Sigmoid colon (tissue), 7 donors: Measurements from ENCODE around the gene CYBC1. TPM values are rescaled to one million over a fixed set of nuclear protein-coding genes. Genes with fewer than 3 reads are reported as not detected.
"Not testable (repeated sequence)": the region's sequence is repeated elsewhere in the genome, so short reads cannot be mapped to it uniquely, and the experiment has no call there.

Source experiments
- DNase-seq: peaks from one replicate; pipeline ENCODE4 v3.0.0-alpha.2; 2019
- H3K27ac ChIP-seq, 4 donors: fragments of 200-600 bp; sonication (generic); one replicate each; pipeline ENCODE4 v1.5.1; 2016 to 2019; ENCODE audit warnings: mild to moderate bottlenecking in 1 of 4
- H3K27me3 ChIP-seq, 3 donors: fragments of 200-600 bp; sonication (generic); one replicate each; pipeline ENCODE4 v1.5.1; 2019; ENCODE audit warnings: mild to moderate bottlenecking in 1 of 3
- H3K36me3 ChIP-seq, 4 donors: fragments of 200-600 bp; sonication (generic); one replicate each; pipeline ENCODE4 v1.5.1; 2016 to 2019
- H3K4me1 ChIP-seq, 4 donors: fragments of 200-600 bp; sonication (generic); one replicate each; pipeline ENCODE4 v1.5.1; 2017 to 2019
- H3K4me3 ChIP-seq, 4 donors: fragments of 200-600 bp; sonication (generic); one replicate each; pipeline ENCODE4 v1.5.1; 2017 to 2019; ENCODE audit warnings: mild to moderate bottlenecking in 2 of 4, moderate library complexity in 1 of 4
- H3K9me3 ChIP-seq, 4 donors: fragments of 200-600 bp in 3 of 4; sonication (generic) in 3 of 4; one replicate each; pipeline versions ENCODE4 v1.5.1 to v1.6.1; 2013 to 2019
- EP300 ChIP-seq, 4 donors: sonication (generic); formaldehyde crosslinking; IDR thresholded peaks; one replicate each; pipeline ENCODE4 v1.6.1; 2017; ENCODE audit warnings: antibody characterized with exemption in 4 of 4
- POLR2A ChIP-seq, 2 donors: fragments of 450-650 bp; IDR thresholded peaks; one replicate each; pipeline ENCODE4 v1.6.1; 2016; ENCODE audit warnings: antibody characterized with exemption in 2 of 2, mild to moderate bottlenecking in 2 of 2, moderate library complexity in 2 of 2
- POLR2AphosphoS5 ChIP-seq, 4 donors: sonication (generic); formaldehyde crosslinking; IDR thresholded peaks; one replicate each; pipeline ENCODE4 v1.6.1; 2017; ENCODE audit warnings: antibody characterized with exemption in 4 of 4
- WGBS, 2 donors: extraction: QIAGEN DNeasy Blood & Tissue Kit; methylation state at CpG; one replicate each; pipeline ENCODE4 v1.1.7; 2013; 5-methylcytosine and 5-hydroxymethylcytosine counted together
- intact Hi-C: fragments of 100-400 bp; cut with DNase I; formaldehyde crosslinking; loops from one replicate; pipeline ENCODE4 v1.15.1; 2023
- polyA plus RNA-seq, 3 donors: library from polyadenylated mRNA; stranded (reverse); fragments of 200-250 nt; gene quantifications; one replicate each; pipeline ENCODE4 v1.2.3, GENCODE V29; 2013
- total RNA-seq, 4 donors: library from RNA; depleted of rRNA; stranded (reverse); fragments of >200 nt; gene quantifications; one replicate each; pipeline ENCODE4 v1.1.0, GENCODE V29; 2016
- TF ChIP-seq, protein P1 (sequence below), 4 experiments: fragments of 450-650 bp in 3 of 4; fragments of 200-600 bp in 1 of 4; IDR thresholded peaks; one replicate each; pipeline ENCODE4 v1.5.1; 2016 to 2019; ENCODE audit warnings: antibody characterized with exemption in 4 of 4, mild to moderate bottlenecking in 3 of 4, moderate library complexity in 2 of 4
- donor health status: healthy with polysubstance abuse.
- donor health status: Bipolar disorder and iron deficiency.
- donor health status: healthy.

The CYBC1 gene
- total and polyA plus RNA-seq, 7 donors = 22.8 to 116 (median 39.9) TPM

DNA sequence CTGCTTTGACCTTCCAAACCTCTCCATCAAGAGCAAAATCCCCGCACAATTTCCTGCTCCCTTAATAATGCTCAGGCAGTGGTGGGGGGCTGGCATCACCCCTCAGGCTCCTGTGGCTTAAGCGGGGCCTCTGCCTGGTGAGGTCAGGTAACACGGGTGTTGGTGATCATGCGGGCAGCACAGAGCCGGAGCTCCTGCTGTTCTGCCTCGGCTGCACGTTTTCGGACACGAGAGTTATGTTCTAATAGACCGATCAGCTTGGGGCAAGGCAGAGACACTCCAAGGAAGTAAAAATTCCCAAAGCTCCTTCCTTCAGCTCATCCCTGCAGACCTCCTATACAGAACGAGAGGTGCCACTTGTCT is 14.0 kb upstream of the CYBC1 start:
- no peak for DNase-seq
- no peak overlapping the region for H3K4me3 ChIP-seq
- H3K4me1 ChIP-seq = peaks cover 0 to 7% (median 3%) of the 10 kb centered on the region in 4 donors
- H3K27me3 ChIP-seq = no peaks in the 10 kb centered on the region
- peaks cover 12 to 97% (median 46%) of the 10 kb centered on the region in 4 donors for H3K36me3 ChIP-seq
- no peak for TF ChIP-seq POLR2AphosphoS5 (IDR thresholded peaks at IDR 0.05)
- no peak for TF ChIP-seq EP300 (IDR thresholded peaks at IDR 0.05)
- TF ChIP-seq, protein P1, sequence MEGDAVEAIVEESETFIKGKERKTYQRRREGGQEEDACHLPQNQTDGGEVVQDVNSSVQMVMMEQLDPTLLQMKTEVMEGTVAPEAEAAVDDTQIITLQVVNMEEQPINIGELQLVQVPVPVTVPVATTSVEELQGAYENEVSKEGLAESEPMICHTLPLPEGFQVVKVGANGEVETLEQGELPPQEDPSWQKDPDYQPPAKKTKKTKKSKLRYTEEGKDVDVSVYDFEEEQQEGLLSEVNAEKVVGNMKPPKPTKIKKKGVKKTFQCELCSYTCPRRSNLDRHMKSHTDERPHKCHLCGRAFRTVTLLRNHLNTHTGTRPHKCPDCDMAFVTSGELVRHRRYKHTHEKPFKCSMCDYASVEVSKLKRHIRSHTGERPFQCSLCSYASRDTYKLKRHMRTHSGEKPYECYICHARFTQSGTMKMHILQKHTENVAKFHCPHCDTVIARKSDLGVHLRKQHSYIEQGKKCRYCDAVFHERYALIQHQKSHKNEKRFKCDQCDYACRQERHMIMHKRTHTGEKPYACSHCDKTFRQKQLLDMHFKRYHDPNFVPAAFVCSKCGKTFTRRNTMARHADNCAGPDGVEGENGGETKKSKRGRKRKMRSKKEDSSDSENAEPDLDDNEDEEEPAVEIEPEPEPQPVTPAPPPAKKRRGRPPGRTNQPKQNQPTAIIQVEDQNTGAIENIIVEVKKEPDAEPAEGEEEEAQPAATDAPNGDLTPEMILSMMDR (IDR thresholded peaks at IDR 0.05) = no peak
- no peak for TF ChIP-seq POLR2A (IDR thresholded peaks at IDR 0.05)
- H3K9me3 ChIP-seq = no peaks in the 10 kb centered on the region
- intact Hi-C loops = no loop called here
- H3K27ac ChIP-seq = no peak overlapping the region
- 93 to 95% methylated on average over 11 of the region's 11 CpGs for WGBS, 2 donors

GRCh38 chr17:82463925-82464566 is 13.5 kb upstream of the CYBC1 start:
- 86 to 88% methylated on average over 7 of the region's 7 CpGs for WGBS, 2 donors
- Histone ChIP-seq H3K4me3 (no peak overlapping the region), H3K27me3 (no peaks in the 10 kb centered on the region), H3K36me3 (peaks cover 12 to 92% (median 44%) of the 10 kb centered on the region in 4 donors), H3K4me1 (peaks cover 0 to 12% (median 8%) of the 10 kb centered on the region in 4 donors), H3K9me3 (no peaks in the 10 kb centered on the region), H3K27ac (no peak overlapping the region)
- TF ChIP-seq, protein P1 (IDR thresholded peaks at IDR 0.05) = no peak
- TF ChIP-seq POLR2A (IDR thresholded peaks at IDR 0.05) (no peak), POLR2AphosphoS5 (IDR thresholded peaks at IDR 0.05) (no peak), EP300 (IDR thresholded peaks at IDR 0.05) (no peak)
- DNase-seq = no peak
- intact Hi-C loops = no loop called here

GRCh38 chr17:82463391-82463790 is 12.8 kb upstream of the CYBC1 start:
- TF ChIP-seq, protein P1 (IDR thresholded peaks at IDR 0.05) = no peak
- no peak for TF ChIP-seq POLR2AphosphoS5 (IDR thresholded peaks at IDR 0.05)
- TF ChIP-seq POLR2A (IDR thresholded peaks at IDR 0.05) = no peak
- no peak for TF ChIP-seq EP300 (IDR thresholded peaks at IDR 0.05)
- Histone ChIP-seq H3K36me3 (peaks cover 12 to 85% (median 42%) of the 10 kb centered on the region in 4 donors), H3K4me1 (peaks cover 0 to 12% (median 10%) of the 10 kb centered on the region in 4 donors), H3K9me3 (no peaks in the 10 kb centered on the region), H3K4me3 (no peak overlapping the region), H3K27me3 (no peaks in the 10 kb centered on the region), H3K27ac (no peak overlapping the region)
- intact Hi-C loops = no loop called here
- WGBS, 2 donors = 85 to 90% methylated on average over 6 of the region's 6 CpGs
- no peak for DNase-seq

DNA sequence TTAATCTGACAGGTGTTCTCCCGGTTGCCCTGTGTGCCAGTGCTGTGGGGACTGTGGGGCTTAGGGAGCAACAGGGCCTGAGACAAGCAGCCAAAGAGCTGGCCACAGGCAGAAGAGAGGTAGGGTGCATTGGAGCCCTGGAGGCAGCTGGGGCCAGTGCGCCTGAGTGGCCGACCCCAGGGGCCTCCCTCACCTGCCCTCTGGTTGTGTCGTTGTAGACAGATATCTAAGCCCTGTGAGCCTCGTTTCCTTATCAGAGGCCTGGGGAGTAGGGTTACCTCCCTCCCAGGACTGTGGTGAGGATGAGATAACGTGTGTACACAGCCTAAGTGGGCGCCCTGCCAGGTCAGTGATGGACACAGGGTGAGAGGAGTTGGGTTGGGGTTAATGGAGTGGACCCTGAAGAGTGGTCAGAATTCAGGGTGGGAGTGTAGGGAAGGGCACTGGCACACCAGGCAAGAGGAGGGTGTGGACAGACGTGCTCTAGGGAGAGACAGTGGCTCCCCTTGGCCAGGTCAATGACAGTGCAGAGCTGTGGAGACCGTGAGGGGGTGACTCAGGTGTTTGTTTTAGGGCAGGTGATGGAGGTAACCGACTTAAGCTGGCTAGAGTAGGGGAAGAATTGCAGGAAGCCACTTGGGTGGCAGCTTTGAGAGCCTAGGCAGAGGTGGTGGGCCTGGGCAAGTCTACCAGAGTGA is 11.4 kb upstream of the CYBC1 start:
- Histone ChIP-seq H3K4me3 (no peak overlapping the region), H3K9me3 (no peaks in the 10 kb centered on the region), H3K27me3 (no peaks in the 10 kb centered on the region), H3K36me3 (peaks cover 12 to 71% (median 41%) of the 10 kb centered on the region in 4 donors), H3K4me1 (peaks cover 0 to 21% (median 17%) of the 10 kb centered on the region in 4 donors), H3K27ac (no peak overlapping the region)
- TF ChIP-seq POLR2A (IDR thresholded peaks at IDR 0.05) = no peak
- TF ChIP-seq POLR2AphosphoS5 (IDR thresholded peaks at IDR 0.05) = no peak
- TF ChIP-seq EP300 (IDR thresholded peaks at IDR 0.05) = no peak
- TF ChIP-seq, protein P1 (IDR thresholded peaks at IDR 0.05) = no peak
- no peak for DNase-seq
- WGBS, 2 donors = 47 to 71% methylated on average over 10 of the region's 10 CpGs
- intact Hi-C loops = no loop called here

DNA sequence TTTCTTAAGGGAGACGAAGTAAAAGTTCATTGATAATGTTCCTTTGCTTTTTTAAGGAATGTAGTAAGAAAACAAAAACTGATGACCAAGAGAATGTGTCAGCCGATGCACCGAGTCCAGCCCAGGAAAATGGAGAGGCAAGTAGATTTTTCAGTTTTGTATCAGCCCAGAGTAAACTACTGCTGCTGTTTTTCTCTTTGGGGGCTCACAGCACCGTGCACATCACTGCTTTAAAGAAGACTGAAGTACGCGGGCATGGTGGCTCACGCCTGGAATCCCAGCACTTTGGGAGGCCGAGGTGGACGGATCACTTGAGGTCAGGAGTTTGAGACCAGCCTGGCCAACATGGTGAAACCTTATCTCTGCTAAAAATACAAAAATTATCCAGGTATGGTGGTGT is 9.4 kb upstream of the CYBC1 start:
- H3K27me3 ChIP-seq, H3K27ac ChIP-seq, DNase-seq, H3K9me3 ChIP-seq, H3K4me3 ChIP-seq: not testable (repeated sequence)
- peaks cover 10 to 50% (median 32%) of the 10 kb centered on the region in 4 donors for H3K36me3 ChIP-seq
- H3K4me1 ChIP-seq = peaks cover 0 to 23% (median 19%) of the 10 kb centered on the region in 4 donors
- intact Hi-C loops = loop anchor here (2.0 to 5.0 kb wide), 3 partner anchors 37 to 187 kb away; partner anchors contain the start of gene WDR45B
- 95 to 96% methylated on average over 9 of the region's 9 CpGs for WGBS, 2 donors
